Measurements from ENCODE around the gene XG.
"Not testable (repeated sequence)": the region's sequence is repeated elsewhere in the genome, so short reads cannot be mapped to it uniquely, and the experiment has no call there.

The XG gene

DNA sequence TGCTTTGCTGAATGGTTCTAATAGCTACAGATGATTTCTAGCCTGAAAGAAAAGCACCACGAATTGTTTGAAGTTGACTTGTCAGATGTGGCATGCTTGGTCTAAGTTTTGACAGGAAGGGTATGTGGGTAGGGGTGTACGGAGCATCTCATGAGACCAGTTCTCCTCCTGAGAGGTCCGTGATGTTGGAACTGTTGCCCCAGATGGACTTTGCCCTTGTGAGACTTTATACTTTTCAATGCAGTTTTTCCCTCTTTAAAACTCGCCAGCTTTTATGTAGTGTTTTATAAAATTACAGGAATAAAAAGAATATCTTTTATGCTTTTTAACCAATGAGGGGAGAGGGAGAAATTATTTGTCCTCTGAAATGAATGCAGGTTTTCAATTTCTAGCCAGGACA, 16.6 kb upstream of the XG start:
- DNase-seq = no peak

DNA sequence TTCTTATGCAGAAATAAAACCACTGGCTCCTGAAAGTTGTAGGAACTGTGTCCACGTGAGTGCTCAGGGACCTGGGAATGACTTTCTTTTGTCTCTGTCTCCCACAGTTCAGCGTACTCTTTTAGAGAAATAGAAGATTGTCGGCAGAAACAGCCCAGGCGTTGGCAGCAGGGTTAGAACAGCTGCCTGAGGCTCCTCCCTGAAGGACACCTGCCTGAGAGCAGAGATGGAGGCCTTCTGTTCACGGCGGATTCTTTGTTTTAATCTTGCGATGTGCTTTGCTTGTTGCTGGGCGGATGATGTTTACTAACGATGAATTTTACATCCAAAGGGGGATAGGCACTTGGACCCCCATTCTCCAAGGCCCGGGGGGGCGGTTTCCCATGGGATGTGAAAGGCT, 11.2 kb upstream of the XG start:
- no peak for DNase-seq

DNA sequence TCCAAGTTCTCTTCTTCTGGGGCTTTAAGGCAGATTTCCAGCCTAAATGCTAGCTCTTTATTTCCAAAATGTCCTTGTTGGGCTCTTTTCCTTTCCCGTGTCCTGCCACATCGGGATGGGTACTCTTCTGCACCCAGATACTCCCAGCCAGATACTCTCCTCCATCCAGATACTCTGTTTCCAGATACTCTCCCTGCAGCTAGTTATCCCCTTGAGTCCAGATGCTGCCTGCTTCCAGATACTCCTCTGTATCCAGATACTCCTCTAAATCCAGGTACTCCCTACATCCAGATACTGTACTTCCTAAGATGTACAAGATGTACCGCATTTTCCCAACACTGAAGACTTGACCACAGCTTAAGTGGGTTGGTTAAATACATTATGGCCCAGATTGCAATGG, 10.5 kb upstream of the XG start:
- DNase-seq = no peak

DNA sequence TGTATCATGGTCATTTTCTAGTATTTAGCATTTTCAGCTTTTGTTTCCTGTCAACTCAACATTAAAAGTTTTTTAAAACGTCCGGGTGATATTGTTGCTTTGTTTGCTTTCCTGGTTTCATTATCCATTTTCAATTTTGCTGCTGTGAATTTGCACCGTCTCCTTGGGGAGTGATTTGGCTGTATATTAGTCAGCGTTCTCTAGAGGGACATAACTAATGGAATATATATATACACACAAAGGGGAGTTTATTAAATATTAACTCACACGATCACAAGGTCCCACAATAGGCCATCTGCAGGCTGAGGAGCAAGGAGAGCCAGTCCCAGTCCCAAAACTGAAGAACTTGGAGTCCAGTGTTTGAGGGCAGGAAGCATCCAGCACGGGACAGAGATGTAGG, 5.6 kb upstream of the XG start:
- not testable (repeated sequence) for DNase-seq

DNA sequence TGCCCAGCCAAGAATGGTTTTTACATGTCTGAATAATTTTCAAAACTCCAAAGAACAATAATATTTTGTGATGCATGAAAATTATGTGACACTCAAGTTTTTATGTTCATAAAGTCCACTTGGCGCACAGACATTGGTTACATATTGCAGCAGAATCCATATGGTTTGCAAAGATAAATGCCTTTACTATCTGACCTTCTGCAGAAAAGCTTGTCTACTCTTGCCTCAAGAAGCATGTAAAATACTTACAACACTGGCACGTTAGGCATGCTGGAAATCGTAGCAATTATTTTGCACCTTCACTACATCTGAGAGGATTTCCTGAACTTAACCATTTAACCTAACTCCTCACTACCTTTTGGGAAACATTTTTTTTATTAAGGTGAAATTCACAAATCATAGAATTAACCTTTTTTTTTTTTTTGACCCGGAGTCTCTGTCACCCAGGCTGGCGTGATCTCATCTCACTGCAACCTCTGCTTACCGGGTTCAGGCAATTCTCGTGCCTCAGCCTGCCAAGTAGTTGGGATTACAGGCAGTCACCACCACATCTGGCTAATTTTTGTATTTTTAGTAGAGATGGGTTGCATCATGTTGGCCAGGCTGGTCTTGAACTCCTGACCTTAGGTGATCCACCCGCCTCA, 3.5 kb upstream of the XG start:
- DNase-seq = no peak

DNA sequence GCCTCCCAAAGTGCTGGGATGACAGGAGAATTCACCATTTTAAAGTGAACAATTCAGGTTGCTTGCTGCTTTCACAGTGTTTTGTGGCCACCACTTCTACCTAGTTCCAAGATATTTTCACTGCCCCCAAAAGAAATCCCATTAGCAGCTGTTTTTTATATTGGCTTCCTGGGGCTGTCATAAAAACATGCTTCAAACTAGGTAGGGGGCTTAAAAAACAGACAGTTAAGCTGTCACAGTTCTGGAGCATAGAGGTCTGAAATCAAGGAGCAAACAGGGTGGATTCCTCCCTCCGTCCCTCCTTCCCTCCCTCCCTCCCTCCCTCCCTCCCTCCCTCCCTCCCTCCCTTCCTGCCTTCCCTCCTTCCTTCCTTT, 3.0 kb upstream of the XG start:
- DNase-seq = no peak

DNA sequence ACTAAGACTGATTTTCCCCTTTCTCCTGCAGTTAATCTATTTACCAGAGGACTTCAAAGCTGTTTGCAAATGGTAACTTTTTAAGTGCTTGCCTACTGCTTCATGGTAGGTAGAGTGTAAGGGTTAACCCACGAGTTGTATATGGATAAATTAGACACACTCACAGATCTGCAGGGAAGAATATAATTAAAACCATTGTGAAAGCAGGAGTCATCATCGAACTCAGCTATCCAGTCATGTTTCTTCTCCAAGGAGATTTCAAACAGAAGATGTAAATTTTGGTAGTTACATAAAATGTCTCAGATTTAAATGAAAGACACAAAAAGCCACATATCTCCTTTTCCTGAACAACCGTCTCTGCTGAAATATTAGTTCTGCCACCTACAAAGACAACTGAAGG, 549 bp upstream of the XG start:
- DNase-seq = no peak

DNA sequence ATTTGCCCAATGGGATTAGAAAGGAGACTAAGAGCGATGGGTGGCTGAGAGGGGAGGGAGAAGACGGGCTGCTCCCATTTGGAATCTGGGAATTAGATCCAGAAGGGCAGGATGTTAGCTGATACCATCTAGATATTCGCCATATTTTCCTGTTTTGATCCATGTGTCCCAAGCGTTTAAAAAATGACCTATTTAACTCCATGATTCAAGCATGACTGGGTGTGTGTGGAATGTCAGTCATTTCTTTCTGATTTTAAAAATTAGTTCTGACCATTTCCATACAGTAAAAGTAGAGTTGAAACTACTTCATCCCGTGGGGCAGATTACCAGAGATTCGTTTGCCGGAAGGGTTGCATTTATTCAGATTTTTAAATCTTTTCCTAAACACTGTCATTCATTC, 601 bp downstream of the XG start:
- DNase-seq = not testable (repeated sequence)

DNA sequence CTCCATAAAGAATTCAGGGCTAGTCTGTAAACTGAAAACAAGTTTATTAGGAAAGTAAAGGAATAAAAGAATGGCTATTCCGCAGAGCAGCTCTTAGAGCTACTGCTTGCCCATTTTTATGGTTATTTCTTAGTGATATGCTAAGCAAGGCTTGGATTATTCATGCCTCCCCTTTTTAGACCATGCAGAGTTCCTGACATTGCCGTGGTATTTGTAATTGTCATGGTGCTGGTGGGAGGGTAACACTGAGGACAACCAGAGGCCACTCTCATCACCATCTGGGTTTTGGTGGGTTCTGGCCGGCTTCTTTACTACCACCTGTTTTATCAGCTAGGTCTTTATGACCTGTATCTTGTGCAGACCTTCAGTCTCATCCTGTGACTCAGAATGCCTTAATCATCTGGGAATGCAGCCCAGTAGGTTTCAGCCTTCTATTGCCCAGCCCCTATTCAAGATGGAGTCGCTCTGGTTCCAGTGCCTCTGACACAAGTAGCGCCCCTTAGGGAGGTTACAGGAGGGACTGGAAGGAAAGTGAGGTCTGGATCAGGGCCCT, 3.4 kb downstream of the XG start:
- not testable (repeated sequence) for DNase-seq

DNA sequence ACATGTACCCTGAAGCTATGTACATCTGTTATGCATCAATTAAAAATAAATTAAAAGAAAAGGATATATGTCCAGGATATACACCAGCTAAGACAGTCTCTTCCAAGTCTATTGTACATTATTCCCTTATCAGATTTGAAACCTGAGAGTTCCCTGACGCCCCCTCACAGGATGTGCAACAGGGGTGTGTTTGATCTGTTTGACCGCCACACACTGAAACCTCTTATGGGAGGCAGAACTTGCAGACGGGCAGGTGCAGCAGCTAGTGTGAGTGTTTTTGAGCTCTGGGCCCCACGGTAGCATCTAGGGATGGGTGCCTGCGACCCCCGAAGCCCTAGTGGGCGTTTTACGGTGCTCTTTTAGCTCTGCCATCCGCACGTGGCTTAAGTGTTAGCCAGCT, 4.7 kb downstream of the XG start:
- no peak for DNase-seq

DNA sequence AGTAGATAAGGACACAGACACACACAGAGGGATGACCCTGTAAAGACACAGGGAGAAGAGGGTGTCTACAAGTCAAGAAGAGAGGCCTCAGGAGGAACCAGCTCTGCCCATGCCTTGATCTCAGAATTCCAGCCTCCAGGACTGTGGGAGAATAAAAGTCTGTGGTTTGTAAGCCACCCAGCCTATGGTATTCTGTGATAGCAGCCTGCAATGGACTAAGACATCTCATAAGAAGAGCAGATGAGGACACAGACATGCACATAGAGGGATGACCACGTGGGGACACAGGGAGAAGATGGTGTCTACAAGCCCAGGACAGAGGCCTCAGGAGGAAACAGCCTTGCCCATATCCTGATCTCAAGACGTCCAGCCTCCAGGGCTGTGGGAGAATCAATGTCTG, 9.4 kb downstream of the XG start:
- no peak for DNase-seq

GRCh38 chrX:2762671-2763070, 10.8 kb downstream of the XG start:
- DNase-seq = not testable (repeated sequence)

DNA sequence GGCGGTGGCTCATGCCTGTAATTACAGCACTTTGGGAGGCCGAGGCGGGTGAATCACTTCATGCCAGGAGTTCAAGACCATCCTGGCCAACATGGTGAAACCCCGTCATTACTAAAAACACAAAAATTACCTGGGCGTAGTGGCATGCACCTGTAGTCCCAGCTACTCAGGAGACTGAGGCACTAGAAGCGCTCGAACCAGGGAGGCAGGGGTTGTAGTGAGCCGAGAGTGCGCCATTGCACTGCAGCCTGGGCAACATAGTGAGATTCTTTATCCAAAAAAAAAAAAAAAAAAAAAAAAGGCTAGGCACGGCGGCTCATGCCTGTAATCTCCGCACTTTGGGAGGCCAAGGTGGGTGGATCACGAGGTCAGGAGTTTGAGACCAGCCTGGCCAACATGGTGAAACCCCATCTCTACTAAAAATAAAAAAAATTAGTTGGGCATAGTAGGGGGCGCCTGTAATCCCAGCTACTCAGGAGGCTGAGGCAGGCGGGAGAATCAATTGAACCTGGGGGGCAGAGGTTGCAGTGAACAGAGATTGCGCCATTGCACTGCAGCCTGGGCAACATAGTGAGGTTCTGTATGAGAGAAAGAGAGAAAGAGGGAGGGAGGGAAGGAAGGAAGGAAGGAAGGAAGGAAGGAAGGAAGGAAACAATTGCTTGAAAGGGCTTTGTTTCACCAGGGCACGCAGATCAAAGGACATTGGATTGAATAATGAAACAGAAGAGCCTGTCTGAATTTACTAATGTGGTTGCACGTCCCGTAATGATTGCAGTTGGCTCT, 13.1 kb downstream of the XG start:
- DNase-seq = not testable (repeated sequence)

GRCh38 chrX:2765549-2765830, 13.7 kb downstream of the XG start:
- no peak for DNase-seq

DNA sequence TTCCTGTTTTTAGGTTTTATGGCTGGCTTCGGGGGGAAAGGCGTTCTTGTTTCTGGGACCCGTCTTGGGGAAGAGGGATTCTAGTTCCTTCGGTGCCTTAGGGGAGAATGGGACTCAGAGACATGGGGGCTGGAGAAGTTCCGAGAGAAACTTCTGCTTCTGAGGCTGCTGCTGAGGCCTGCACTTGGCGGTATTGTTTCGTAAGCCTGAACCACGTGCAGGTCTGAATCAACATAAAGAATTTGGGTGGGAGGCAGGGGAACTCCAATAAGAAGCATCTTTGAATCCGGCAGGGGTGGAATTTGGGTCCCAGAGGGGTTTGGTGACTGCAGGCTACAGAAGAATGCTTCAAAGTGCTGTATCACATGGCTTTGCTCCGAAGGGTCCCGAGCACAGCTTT, 15.1 kb downstream of the XG start:
- no peak for DNase-seq

DNA sequence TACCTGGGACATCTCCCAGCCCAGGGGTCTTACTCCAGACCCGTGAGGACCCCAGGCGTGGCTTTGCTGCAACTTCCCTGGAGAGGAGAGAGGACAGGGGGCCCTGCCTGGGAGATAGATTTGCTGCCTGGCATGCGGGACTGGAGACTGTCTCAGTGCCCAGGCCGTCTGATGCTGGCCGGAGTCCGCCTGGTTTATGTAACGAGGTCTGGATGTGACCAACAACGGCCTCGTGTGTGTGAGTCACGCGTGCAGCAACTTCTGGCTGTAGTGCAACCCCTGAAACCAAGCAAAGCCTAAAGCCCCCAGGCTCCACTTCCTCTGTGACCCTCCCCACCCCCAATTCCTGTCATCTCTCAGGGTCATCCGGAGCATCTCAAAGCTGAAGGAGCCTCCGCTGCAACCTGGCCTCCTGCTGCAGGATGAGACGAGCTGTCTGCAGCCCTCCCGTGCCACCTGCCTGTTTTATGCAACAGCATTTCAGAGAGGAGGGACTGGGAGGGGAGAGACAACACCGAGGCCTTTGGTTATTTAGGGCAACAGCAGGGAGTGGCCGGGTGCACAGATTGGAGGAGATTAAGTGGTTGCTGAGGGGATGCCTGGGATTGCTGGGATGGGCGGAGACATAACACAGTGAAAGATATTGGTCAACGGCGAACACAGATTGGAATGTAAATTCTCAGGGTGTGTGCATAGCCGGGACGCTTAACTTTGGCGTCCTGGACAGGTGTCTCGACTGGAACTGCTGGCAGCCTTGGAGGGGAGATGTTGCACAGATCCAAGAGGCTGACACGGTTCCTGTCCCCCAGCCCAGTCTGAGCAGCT, 16.0 kb downstream of the XG start:
- DNase-seq = no peak

DNA sequence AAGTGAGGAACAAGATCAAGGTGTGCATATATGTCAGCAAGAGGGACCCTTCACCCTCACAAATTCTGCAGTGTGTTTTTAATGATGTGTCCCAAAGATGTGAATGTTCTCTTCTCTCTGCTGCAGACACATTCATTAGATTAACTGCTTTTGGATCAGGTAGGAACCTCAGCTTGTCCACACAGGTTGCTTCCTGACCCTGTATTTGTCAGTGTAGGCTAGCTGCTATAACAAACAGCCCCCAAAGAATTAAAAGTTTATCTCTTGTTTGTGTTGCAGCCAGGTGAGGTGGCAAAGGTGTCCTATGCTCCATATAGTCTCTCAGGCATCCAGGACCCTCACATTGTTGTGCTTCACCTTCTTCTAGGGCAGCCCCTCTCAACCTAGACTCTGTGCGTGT, 17.8 kb downstream of the XG start:
- no peak for DNase-seq

GRCh38 chrX:2773166-2774055, 21.6 kb downstream of the XG start:
- not testable (repeated sequence) for DNase-seq

DNA sequence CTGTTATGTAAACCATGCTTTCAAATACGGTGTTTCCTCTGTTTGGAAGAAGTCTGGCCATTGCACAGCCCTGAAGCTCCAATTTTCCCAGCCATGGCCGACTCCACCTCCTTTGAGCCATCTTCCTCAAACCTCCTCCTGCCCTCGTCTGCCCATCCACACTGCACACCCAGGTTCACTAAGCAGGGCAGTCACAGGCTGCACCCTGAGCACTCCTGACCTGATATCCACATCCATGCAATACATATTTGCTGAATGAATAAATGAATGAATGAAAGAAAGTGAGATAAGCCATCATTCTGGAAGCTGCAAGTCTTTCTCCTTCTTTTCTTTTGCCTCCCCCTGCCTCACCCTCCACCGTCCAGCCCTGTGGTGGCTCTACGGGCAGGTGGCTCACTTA, 22.2 kb downstream of the XG start:
- no peak for DNase-seq

DNA sequence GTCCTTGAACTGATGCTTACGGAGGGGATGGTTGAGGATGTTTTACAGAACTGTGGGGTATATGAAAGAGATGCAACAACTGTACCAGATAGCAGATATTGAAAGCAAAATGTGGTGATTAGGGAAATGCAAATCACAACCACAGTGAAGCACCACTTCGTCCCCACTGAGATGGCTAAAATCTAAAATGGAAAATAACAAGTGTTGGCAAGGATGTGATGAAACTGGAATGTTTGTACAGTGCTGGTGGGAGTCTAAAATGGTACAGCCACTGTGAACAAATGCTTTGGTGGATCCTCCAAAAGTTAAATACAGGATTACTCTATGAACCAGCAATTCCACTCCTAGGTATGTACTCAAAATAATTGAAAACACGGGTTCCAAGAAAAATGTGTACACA, 22.9 kb downstream of the XG start:
- no peak for DNase-seq

DNA sequence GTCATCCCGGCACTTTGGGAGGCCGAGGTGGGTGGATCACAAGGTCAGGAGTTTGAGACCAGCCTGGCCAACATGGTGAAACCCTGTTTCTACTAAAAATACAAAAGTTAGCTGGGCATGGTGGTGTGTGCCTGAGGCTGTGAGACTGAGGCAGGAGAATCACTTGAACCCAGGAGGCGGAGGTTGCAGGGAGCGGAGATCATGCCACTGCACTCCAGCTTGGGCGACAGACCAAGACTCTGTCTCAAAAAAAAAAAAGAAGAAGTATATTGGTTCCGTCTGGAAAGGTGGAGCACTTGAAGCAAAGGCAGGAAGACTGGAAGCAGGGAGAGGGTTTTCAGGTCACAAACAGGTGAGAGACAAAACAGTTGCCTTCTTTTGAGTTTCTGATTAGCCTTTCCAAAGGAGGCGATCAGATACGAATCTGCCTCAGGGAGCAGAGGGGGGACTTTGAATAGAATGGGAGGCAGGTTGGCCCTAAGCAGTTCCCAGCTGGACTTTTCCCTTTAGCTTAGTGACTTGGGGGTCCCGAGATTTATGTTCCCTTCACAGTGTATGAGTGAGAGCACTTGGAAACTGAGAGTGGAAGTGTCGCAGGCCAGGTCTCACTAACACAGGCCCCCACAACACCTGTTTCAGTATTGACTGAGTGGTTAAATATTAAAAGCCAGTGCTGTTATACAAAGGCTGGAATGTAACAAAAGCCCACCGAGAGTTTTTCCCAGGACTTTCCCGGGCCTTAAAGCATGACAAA, 28.8 kb downstream of the XG start:
- not testable (repeated sequence) for DNase-seq

DNA sequence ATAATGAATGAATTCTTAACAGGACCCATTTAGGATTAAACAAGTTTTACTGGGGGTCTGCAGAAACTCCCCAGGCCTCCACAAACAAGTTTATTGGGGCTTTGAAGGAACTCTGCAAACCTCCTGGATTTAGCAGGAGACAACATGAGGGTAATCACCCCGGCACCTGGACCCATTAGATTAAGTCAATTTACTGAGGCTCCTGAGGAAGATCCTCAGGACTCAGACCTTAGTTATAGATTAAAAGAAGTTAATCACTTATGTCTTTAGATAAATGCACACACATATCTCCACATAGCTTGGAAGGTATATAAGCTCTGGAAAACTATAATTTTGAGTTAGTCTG, 29.4 kb downstream of the XG start:
- DNase-seq = no peak

Data from activated T-cell treated with anti-CD3 and anti-CD28 coated beads, Interleukin-2, amount 50 U/mL, for 48 hours (primary cell).